K562 (cell line): ENCODE results near the gene OXSR1. TPM values are rescaled to one million over a fixed set of nuclear protein-coding genes. Genes with fewer than 3 reads are reported as not detected.

Source experiments
- ATF1 ChIP-seq, 2 experiments: fragments of 450-650 bp in 1 of 2; IDR thresholded peaks; 2 replicates each; pipeline ENCODE4 v1.6.1; 2016; ENCODE audit warnings: missing compliant biosample characterization in 1 of 2, missing genetic modification characterization in 1 of 2
- BRF2 ChIP-seq: IDR thresholded peaks from 3 replicates; pipeline ENCODE4 v1.6.1; 2011; ENCODE audit warnings: borderline replicate concordance, mild to moderate bottlenecking; ENCODE audit not compliant: insufficient read length, insufficient read depth
- CBX2 ChIP-seq: fragments of 200-600 bp; sonication (generic); IDR thresholded peaks from one replicate; pipeline ENCODE4 v1.6.1; 2012; ENCODE audit warnings: mild to moderate bottlenecking, low read length, inconsistent platforms; ENCODE audit not compliant: insufficient read depth, poor library complexity, severe bottlenecking
- CHD2 ChIP-seq: IDR thresholded peaks from 2 replicates; pipeline ENCODE4 v1.6.1; 2011; ENCODE audit warnings: low read depth, low read length
- CLOCK ChIP-seq: fragments of 250-450 bp; sonication (Bioruptor Pico); IDR thresholded peaks from 2 replicates; pipeline ENCODE4 v1.4.0; 2020; ENCODE audit warnings: mild to moderate bottlenecking, moderate library complexity, borderline replicate concordance
- KLF1 ChIP-seq: fragments of 450-650 bp; IDR thresholded peaks from 2 replicates; pipeline ENCODE4 v1.6.1; 2016; ENCODE audit warnings: missing genetic modification characterization, missing compliant biosample characterization
- MAX ChIP-seq: sonication (generic); formaldehyde crosslinking; IDR thresholded peaks from 2 replicates; pipeline ENCODE4 v1.9.0; 2022; ENCODE audit warnings: mild to moderate bottlenecking, missing genetic modification reagents
- PML ChIP-seq: IDR thresholded peaks from 2 replicates; pipeline ENCODE4 v1.6.1; 2012; ENCODE audit warnings: low read length, inconsistent platforms
- RBM22 ChIP-seq: fragments of 200-400 bp; formaldehyde crosslinking; IDR thresholded peaks from 2 replicates; pipeline ENCODE4 v1.6.1; 2018; ENCODE audit warnings: low read length, low read depth; ENCODE audit not compliant: poor library complexity, severe bottlenecking
- SIN3A ChIP-seq, 2 experiments: fragments of 150-350 bp in 1 of 2; IDR thresholded peaks; 2 replicates each; pipeline ENCODE4 v1.6.1; 2011 to 2016; ENCODE audit warnings: borderline replicate concordance in 2 of 2, low read depth in 2 of 2, low read length in 2 of 2, mild to moderate bottlenecking in 2 of 2, moderate library complexity in 2 of 2; ENCODE audit not compliant: control insufficient read depth in 1 of 2
- SRSF9 ChIP-seq: fragments of 200-400 bp; formaldehyde crosslinking; IDR thresholded peaks from 2 replicates; pipeline ENCODE4 v1.6.1; 2017; ENCODE audit warnings: low read depth, low read length, borderline replicate concordance
- TOE1 ChIP-seq, 2 experiments: fragments of 450-650 bp in 1 of 2; sonication (generic) in 1 of 2; formaldehyde crosslinking in 1 of 2; IDR thresholded peaks; 2 replicates each; pipeline versions ENCODE4 v1.7.1 to v1.8.0; 2016 to 2022; ENCODE audit warnings: borderline replicate concordance in 2 of 2, mild to moderate bottlenecking in 2 of 2, antibody characterized with exemption in 1 of 2, inconsistent platforms in 1 of 2, low read depth in 1 of 2, missing genetic modification reagents in 1 of 2, moderate library complexity in 1 of 2
- ZBTB43 ChIP-seq: sonication (generic); formaldehyde crosslinking; IDR thresholded peaks from 2 replicates; pipeline ENCODE4 v1.8.0; 2023; ENCODE audit warnings: mild to moderate bottlenecking, missing genetic modification reagents
- ZNF282 ChIP-seq: sonication (generic); formaldehyde crosslinking; IDR thresholded peaks from 2 replicates; pipeline ENCODE4 v1.8.1; 2023; ENCODE audit warnings: missing genetic modification reagents
- ZNF518B ChIP-seq: fragments of 250-450 bp; sonication (Bioruptor Pico); IDR thresholded peaks from 2 replicates; pipeline ENCODE4 v1.5.0; 2021; ENCODE audit warnings: mild to moderate bottlenecking, moderate library complexity
- ZNF644 ChIP-seq: fragments of 200-800 bp; sonication (Bioruptor generic); IDR thresholded peaks from 2 replicates; pipeline ENCODE4 v1.6.1; 2016; ENCODE audit warnings: low read depth, missing genetic modification characterization, missing compliant biosample characterization
- ZNF668 ChIP-seq: fragments of 250-450 bp; sonication (Bioruptor Pico); IDR thresholded peaks from 2 replicates; pipeline ENCODE4 v1.8.0; 2022; ENCODE audit warnings: mild to moderate bottlenecking, inconsistent platforms
- polyA plus RNA-seq, 8 experiments: library from polyadenylated mRNA; depleted of rRNA in 4 of 8; stranded (reverse) in 5 of 8; unstranded in 3 of 8; fragments of >200 nt; fragmentation: Nextera tagmentation in 2 of 8; fragmentation: Illumina TruSeq in 1 of 8; extraction: Ambion mirVana in 2 of 8; extraction: Trizol in 1 of 8; gene quantifications; 2 replicates each; pipeline versions ENCODE4 v1.2.1 to v1.2.3, GENCODE V29; 2011 to 2014; ENCODE audit warnings: inconsistent platforms in 1 of 8, missing spikeins in 1 of 8
- total RNA-seq, 7 experiments: library from RNA; depleted of rRNA in 6 of 7; stranded (reverse); fragments of >200 nt in 6 of 7; fragmentation: Illumina TruSeq in 2 of 7; extraction: Trizol in 2 of 7; gene quantifications; 2 replicates each; pipeline versions ENCODE4 v1.2.1 to v1.2.3, GENCODE V29; 2011 to 2021; ENCODE audit warnings: low replicate concordance in 1 of 7

Gene OXSR1
- total and polyA plus RNA-seq, 9 of the 15 experiments (the other 6 are each of a cell fraction or from before 2014, with no cell fraction given), result 15.7 to 87.6 (median 48.7) TPM

GRCh38 chr3:38165722-38166387 lies 518 bp downstream of the OXSR1 start (continued):
- TF ChIP-seq ZNF518B (no peak), ZNF282 (CRISPR knock-in tag) (peak; percentile 75; the same call in 1 of the 2 replicates), RBM22 (no peak), ATF1 (CRISPR knock-in tag; IDR thresholded peaks at IDR 0.05) (no peak), ATF1 (tag; IDR thresholded peaks at IDR 0.05) (no peak), CHD2 (no peak), ZNF668 (CRISPR knock-in tag) (no peak), BRF2 (no peak), SIN3A (IDR thresholded peaks at IDR 0.05; ENCODE audit: borderline replicate concordance in 2 of 2, control insufficient read depth in 1 of 2, low read depth in 2 of 2, low read length in 2 of 2) (no peak; a peak in 2 of 4 replicates), TOE1 (IDR thresholded peaks at IDR 0.05; ENCODE audit: borderline replicate concordance) (no peak), TOE1 (CRISPR knock-in tag; IDR thresholded peaks at IDR 0.05; ENCODE audit: borderline replicate concordance, low read depth) (no peak), CLOCK (CRISPR knock-in tag) (no peak), KLF1 (tag) (no peak), MAX (CRISPR knock-in tag) (no peak; the same call in 1 of the 2 replicates), SRSF9 (no peak), PML (no peak), ZBTB43 (CRISPR knock-in tag) (no peak), CBX2 (no peak), ZNF644 (tag) (no peak)
